Measurements from ENCODE around the gene CACNB2.
"Not testable (repeated sequence)": the region's sequence is repeated elsewhere in the genome, so short reads cannot be mapped to it uniquely, and the experiment has no call there.

Gene CACNB2

GRCh38 chr10:18196806-18197550, 56.8 kb downstream of the CACNB2 start:
- no peak for DNase-seq (ENCODE audit: low read depth in 2 of 2, low spot score in 1 of 2)

GRCh38 chr10:18197706-18198105, 57.5 kb downstream of the CACNB2 start:
- no peak for DNase-seq (ENCODE audit: low read depth in 2 of 2, low spot score in 1 of 2)

- DNase-seq (ENCODE audit: low read depth in 2 of 2, low spot score in 1 of 2), result no peak
Measured at GRCh38 chr10:18201877-18202276, 61.7 kb downstream of the CACNB2 start.

- no peak for DNase-seq (ENCODE audit: low read depth in 2 of 2, low spot score in 1 of 2)
Measured at GRCh38 chr10:18202680-18203460, 62.6 kb downstream of the CACNB2 start.

- no peak for DNase-seq (ENCODE audit: low read depth in 2 of 2, low spot score in 1 of 2)
Measured at GRCh38 chr10:18203471-18203870, 63.2 kb downstream of the CACNB2 start.

- DNase-seq (ENCODE audit: low read depth in 2 of 2, low spot score in 1 of 2), result no peak
Measured at GRCh38 chr10:18204039-18204835, 64.0 kb downstream of the CACNB2 start.

GRCh38 chr10:18205098-18205834, 65.0 kb downstream of the CACNB2 start:
- DNase-seq (ENCODE audit: low read depth in 2 of 2, low spot score in 1 of 2), result no peak

GRCh38 chr10:18208186-18208585, 68.0 kb downstream of the CACNB2 start:
- DNase-seq (ENCODE audit: low read depth in 2 of 2, low spot score in 1 of 2), result not testable (repeated sequence)

- DNase-seq (ENCODE audit: low read depth in 2 of 2, low spot score in 1 of 2), result no peak
Measured at GRCh38 chr10:18209241-18209640, 69.0 kb downstream of the CACNB2 start.

GRCh38 chr10:18210711-18211110, 70.5 kb downstream of the CACNB2 start:
- no peak for DNase-seq (ENCODE audit: low read depth in 2 of 2, low spot score in 1 of 2)

- DNase-seq (ENCODE audit: low read depth in 2 of 2, low spot score in 1 of 2), result no peak
Measured at GRCh38 chr10:18211862-18212261, 71.6 kb downstream of the CACNB2 start.

- DNase-seq (ENCODE audit: low read depth in 2 of 2, low spot score in 1 of 2), result no peak
Measured at GRCh38 chr10:18213271-18213670, 73.0 kb downstream of the CACNB2 start.

- DNase-seq (ENCODE audit: low read depth in 2 of 2, low spot score in 1 of 2), result no peak
Measured at GRCh38 chr10:18214691-18215563, 74.7 kb downstream of the CACNB2 start.

- DNase-seq (ENCODE audit: low read depth in 2 of 2, low spot score in 1 of 2), result no peak
Measured at GRCh38 chr10:18216482-18216881, 76.3 kb downstream of the CACNB2 start.

- no peak for DNase-seq (ENCODE audit: low read depth in 2 of 2, low spot score in 1 of 2)
Measured at GRCh38 chr10:18217577-18217976, 77.4 kb downstream of the CACNB2 start.

GRCh38 chr10:18219146-18219545, 78.9 kb downstream of the CACNB2 start:
- no peak for DNase-seq (ENCODE audit: low read depth in 2 of 2, low spot score in 1 of 2)

GRCh38 chr10:18221123-18221522, 80.9 kb downstream of the CACNB2 start:
- no peak for DNase-seq (ENCODE audit: low read depth in 2 of 2, low spot score in 1 of 2)

GRCh38 chr10:18221882-18222281, 81.7 kb downstream of the CACNB2 start:
- no peak for DNase-seq (ENCODE audit: low read depth in 2 of 2, low spot score in 1 of 2)

- DNase-seq (ENCODE audit: low read depth in 2 of 2, low spot score in 1 of 2), result no peak
Measured at GRCh38 chr10:18222866-18223265, 82.6 kb downstream of the CACNB2 start.

- no peak for DNase-seq (ENCODE audit: low read depth in 2 of 2, low spot score in 1 of 2)
Measured at GRCh38 chr10:18223898-18224297, 83.7 kb downstream of the CACNB2 start.

All from stimulated activated CD8-positive, alpha-beta memory T cell treated with anti-CD3 and anti-CD28 coated beads, Interleukin-4, amount 100 ng/mL, for 4 hours (primary cell).